GM21825 (cell line): Measurements from ENCODE around the gene POLR1E.

ENCODE experiments used
- ATAC-seq: cut with Tn5 transposase; IDR thresholded peaks from one replicate; pipeline ENCODE4 v1.9.1; 2021; ENCODE audit warnings: mild to moderate bottlenecking, moderate library complexity; ENCODE audit not compliant: unreplicated experiment

The POLR1E gene

DNA sequence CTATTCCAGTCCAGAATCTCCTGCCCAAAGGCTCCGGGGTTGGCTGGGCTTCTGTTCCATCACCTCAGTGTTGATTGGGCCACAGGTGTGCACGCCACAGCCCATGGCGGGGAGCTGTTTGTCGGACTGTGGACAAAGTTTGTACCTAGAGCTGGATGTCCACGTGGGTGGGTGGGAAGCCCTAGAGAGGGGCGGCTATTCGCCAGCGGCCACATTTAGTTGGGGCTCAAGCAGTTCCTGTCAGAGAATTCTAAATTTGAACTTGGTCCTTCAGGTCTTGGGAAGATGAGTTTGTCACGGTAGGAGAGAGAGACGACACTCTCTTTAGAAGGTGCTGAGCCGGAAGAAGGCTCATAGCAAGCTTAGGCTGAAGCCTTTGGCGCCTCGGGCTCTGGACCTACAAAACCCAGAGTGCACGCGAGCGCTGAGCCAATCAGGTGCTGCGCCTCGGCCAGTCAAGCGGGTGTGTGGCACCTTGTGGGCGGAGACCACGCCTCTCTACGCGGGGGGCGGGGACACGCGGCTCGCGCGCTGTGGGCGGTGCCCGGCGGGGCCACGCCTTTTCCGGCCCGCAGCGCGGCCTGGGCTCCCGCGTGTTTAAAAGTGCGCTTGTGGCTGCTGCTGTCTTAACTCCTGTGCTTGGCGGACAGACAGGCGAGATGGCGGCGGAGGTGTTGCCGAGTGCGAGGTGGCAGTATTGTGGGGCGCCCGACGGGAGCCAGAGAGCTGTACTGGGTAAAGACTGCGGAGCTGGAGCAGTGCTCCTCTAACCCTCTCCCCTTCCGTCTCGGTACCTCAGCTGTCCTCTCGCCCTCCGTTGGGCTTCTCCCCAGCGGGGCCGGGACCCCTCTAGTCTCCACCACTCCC is at the start of gene POLR1E:
Gene POLR1E (plus strand): TSS at position 560 of the 867 bp plus-strand sequence. CDS start 100 bp downstream, at position 660.
- peak; percentile 95 for ATAC-seq

- ATAC-seq = no peak
Measured at GRCh38 chr9:37436540-37436939, 49.2 kb upstream of the POLR1E start.

DNA sequence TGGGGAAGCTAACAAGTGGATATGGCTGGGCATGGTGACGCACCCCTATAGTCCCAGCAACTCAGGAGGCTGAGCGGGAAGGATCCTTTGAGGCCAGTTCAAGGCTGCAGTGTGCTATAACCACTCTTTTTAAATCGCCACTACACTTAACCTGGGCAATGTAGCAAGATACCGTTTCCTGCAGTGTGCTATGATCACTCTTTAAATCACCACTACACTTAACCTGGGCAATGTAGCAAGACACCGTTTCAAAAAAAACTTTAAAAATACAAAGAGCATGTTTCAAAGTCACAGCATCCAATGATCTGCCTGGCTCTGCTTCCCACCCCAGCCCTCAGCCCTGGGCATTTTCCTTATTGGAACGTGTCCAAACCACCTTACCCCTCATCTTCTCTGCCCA is 48.7 kb upstream of the POLR1E start:
- no peak for ATAC-seq

DNA sequence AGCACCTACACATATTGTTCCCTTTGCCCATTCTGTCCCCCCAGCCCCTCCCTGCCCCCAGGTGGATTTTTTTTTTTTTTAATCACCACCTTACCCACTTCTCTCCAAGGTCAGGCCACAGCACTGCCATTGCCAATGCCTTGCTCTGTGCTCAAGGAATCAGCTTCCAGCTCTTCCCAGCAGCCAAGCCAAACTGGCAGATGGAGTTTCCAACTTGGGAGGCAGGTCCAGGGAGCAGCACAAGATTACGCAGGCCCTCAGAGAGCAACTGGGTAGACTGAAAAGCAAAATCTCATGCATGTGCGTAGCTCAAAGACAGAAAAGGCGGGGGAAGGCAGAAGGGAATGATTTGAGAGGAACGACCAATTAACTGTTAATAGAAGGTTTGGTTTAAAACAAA is 48.1 kb upstream of the POLR1E start:
- no peak for ATAC-seq

- ATAC-seq = no peak
Measured at GRCh38 chr9:37438359-37438758, 47.4 kb upstream of the POLR1E start.

GRCh38 chr9:37441776-37442370 is 43.9 kb upstream of the POLR1E start:
- no peak for ATAC-seq

- no peak for ATAC-seq
Measured at GRCh38 chr9:37442556-37442955, 43.2 kb upstream of the POLR1E start.

DNA sequence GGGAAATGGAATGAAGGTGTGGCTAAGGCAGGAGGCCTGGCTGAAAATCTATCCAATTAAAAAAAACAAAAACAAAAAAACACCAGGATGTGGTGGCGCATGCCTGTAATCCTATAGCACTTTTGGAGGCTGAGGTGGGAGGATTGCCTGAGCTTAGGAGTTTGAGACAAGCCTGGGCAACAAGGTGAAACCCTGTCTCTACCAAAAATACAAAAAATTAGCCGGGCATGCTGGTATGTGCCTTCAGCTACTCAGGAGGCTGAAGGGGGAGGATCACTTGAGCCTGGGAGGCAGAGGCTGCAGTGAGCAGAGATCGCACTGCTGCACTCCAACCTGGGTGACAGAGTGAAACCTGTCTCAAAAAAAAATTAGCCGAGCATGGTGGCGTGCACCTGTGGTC is 42.2 kb upstream of the POLR1E start:
- ATAC-seq = no peak

GRCh38 chr9:37444890-37445289 is 40.9 kb upstream of the POLR1E start:
- ATAC-seq = no peak

DNA sequence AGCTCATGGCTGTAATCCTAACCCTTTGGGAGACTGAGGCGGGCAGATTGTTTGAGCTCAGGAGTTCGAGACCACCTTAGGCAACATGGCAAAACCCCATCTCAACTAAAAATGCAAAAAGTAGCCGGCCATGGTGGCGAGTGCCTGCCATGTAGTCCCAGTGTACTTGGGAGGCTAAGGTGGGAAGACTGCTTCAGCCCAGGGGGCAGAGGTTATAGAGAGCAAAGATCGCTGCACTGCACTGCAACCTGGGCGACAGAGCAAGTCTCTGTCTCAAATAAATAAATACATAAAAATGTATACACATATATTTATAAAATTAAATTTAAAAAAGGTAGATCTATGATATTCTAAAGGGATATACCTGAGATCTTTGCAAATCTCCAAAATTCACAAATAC is 39.9 kb upstream of the POLR1E start:
- ATAC-seq = no peak

GRCh38 chr9:37446401-37446800 is 39.3 kb upstream of the POLR1E start:
- no peak for ATAC-seq

DNA sequence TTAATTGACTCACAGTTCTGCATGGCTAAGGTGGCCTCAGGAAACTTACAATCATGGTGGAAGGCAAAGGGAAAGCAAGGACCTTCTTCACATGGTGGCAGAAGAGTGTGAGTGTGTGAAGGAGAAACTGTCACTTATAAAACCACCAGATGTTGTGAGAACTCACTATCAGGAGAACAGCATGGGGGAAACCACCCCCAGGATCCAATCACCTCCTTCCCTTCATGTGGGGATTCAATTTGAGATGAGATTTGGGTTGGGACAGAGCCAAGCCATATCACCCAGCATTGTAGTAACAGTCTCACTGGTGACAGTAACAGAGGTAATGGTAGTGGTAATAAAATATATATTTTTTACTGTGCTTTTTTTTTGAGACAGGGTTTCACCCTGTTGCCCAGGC is 38.6 kb upstream of the POLR1E start:
- ATAC-seq = no peak

GRCh38 chr9:37449862-37450632 is 35.7 kb upstream of the POLR1E start:
- no peak for ATAC-seq

DNA sequence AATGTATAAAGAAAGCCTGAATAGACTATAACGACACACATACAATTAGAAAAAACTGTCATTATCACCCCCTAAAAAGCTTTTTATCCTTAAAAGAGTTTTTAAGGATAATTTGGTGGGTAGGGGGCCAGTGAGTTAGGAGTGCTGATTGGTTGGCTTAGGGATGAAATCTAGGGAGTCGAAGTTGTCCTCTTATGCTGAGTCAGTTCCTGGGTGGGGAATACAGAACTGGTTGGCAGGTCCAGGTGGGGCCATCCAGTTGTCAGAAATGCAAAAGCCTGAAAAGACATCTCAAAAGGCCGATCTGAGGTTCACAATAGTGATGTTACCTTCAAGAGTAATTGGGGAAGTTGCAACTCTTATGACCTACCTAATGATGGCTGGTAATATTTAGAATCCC is 34.1 kb upstream of the POLR1E start:
- ATAC-seq = no peak

GRCh38 chr9:37452611-37453010 is 33.1 kb upstream of the POLR1E start:
- no peak for ATAC-seq

- ATAC-seq = no peak
Measured at GRCh38 chr9:37453827-37454226, 31.9 kb upstream of the POLR1E start.

DNA sequence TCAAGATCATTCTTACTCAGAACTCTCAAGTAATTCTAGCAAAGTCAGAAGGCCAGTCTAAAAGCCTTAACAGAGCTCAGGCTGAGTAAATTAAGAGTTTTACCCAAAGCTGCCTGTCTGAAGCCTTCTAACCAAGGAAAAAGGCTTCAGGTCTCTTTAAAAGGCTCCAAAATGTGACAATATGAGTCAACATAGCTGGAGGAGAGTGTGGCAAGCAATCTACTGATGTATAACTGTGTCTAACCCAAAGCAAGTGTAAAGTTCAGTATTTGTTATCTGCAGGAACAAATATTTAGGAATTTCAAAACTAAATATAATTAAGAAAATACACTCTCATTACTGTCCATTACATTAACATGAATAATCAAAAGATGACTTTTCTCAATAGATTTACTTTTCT is 31.5 kb upstream of the POLR1E start:
- no peak for ATAC-seq

DNA sequence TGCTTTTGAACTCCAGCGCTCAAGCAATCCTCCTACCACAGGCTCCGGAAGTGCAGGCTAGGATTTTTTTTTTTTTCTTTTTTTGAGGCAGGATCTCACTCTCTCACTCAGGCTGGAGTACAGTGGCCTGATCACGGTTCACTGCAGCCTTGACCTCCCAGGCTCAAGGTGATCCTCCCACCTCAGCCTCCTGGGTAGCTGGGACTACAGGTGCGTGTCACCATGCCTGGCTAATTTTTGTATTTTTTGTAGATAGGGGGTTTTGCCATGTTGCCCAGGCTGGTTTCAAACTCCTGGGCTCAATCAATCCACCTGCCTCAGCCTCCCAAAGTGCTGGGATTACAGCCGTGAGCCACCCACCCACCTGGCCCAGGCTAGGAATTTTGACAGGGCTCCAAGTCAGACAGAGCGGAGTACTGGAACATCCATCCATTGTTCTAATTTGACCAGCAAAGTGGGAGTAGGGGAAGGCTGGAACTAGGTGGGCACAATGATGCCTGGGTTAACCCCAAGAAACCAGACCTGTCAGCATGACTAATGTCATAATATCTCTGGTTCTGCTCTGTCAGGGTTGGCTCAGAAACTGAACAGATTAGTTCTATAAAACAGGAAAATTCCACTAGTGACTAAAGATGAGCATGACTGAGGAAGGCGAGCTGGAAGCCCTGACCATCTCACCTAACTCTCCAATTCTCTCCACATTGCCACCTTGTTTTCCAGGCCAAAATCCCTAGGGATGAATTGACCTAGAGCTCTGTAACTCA is 29.7 kb upstream of the POLR1E start:
- no peak for ATAC-seq

DNA sequence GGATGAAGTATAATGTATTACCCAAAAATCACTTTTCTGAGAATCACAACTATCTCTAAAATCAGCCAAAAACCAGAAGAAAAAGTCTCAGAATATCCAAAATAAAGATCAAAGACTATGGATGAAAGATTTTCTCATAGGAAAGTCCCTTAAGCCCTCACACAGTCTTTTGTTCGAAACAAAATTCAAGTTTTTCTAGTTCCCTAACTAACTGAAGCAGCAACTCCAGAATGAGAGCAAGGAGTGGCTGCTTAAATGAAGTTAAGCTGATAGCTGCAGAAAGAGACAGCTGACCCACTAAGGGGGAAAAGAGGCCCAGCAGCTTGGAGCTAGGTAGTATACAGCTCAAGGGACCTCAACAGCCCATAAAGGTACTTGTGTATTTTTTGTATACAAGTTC is 28.9 kb upstream of the POLR1E start:
- no peak for ATAC-seq

GRCh38 chr9:37464006-37464405 is 21.7 kb upstream of the POLR1E start:
- ATAC-seq = no peak
